Activated T-helper 1 cell treated with Interleukin-2 at 50 U/mL for 16 hours (primary cell): ENCODE measurements around the gene DLG3.
"Not testable (repeated sequence)": the region's sequence is repeated elsewhere in the genome, so short reads cannot be mapped to it uniquely, and the experiment has no call there.

Experiments
- DNase-seq: peaks from one replicate; pipeline ENCODE4 v3.0.0-alpha.2; 2020; ENCODE audit warnings: low read depth

The DLG3 gene

DNA sequence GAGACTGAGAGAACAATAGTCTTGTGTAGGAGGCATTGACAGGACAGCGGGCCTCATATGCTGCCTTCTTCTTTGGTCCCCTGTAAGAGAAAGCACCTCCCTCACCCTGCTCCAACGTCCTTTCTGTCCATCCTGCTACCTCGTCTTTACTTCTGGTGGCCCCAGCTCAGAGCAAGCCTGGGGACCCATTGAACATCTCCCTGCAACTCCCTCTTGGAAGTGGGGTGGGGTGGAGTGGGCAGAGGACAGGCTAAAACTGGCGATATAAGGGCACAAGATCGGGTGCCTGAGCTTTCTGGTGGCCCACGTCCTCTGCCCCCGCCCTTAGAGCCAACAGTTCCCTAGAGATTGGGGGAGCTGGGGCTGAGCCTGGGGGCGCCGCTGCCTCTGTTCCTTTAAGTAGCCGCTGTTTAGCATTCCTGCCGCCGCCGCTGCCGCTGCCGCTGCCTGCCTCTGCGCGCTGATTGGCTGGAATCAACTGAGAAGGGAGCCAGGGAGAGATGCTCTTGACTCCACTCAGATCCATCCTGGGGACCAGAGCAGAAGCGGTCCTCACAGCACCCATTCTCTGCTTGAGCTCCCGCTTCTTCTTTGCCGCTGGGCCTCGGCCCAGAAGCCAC lies at the start of gene DLG3:
TSS of gene DLG3 (plus strand) at position 510 of the 620 bp plus-strand sequence. CDS start 367 bp downstream, outside the sequence.
- DNase-seq: no peak

DNA sequence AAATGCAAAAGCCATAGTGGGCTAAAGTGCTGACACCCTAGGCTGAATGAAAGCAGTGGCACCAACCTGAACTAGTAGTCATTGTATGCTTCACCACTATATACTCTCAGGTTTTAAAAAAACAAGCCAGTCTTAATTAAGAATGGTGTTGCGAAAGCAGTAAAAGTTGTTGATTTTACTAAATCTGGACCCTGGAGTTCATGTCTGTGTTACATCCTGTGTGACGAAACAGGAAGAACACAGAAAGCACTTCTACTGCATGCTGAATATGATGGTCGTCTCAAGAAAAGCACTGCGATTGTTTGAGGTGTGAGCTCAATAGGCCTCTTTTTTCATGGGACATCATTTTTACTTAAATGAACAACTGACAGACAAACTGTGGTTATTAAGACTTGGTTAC lies 45.7 kb upstream of the DLG3 start:
- DNase-seq: no peak

- not testable (repeated sequence) for DNase-seq
Measured at GRCh38 chrX:70400181-70400580, 44.5 kb upstream of the DLG3 start.

GRCh38 chrX:70402721-70403120 lies 41.9 kb upstream of the DLG3 start:
- DNase-seq: no peak

DNA sequence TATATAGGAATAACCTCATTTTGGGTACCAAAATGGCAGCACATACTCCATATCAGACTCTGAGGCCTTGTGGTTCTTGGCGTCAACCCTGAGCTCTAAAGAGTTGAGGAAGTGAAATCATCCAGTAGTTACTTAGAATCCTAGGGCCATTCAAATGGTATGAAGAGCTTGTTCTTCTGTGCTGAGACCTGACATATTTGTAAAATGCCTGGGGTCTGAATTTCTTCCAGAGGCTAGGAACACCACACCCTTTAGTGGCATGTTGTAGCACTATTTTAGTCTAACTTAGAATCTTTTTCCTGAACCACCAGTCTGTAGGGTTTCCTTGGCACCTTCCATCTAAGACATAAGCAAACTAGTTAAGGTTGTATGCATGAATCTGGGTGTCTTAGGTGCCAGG lies 39.6 kb upstream of the DLG3 start:
- DNase-seq: no peak

- no peak for DNase-seq
Measured at GRCh38 chrX:70410921-70411320, 33.7 kb upstream of the DLG3 start.

DNA sequence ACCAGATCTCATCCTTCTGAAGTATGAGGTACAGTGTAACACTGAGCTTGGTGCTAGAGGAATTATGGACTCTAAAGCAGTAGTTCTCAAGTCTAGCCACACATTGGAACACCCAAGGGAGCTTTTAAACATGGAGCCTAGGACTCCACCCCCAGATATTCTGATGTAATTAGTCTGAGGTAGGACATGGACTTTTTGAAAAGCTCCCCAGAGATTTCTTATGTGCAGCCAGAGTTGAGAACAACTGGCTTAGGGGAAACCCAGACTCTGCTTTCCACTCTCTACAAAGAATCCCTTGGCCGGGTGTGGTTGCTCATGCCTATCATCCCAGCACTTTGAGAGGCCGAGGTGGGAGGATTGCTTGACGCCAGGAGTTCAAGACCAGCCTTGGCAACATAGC lies 33.2 kb upstream of the DLG3 start:
- DNase-seq: no peak

GRCh38 chrX:70421618-70422017 lies 23.0 kb upstream of the DLG3 start:
- no peak for DNase-seq

GRCh38 chrX:70422851-70423341 lies 21.7 kb upstream of the DLG3 start, which contains the start of gene GDPD2:
Gene GDPD2, plus strand, starts transcription at chrX:70423314. Its CDS starts 1,671 bp downstream, at chrX:70424985.
- DNase-seq: no peak

- no peak for DNase-seq
Measured at GRCh38 chrX:70423936-70424675, 20.5 kb upstream of the DLG3 start.

- no peak for DNase-seq
Measured at GRCh38 chrX:70424801-70425200, 19.8 kb upstream of the DLG3 start.

GRCh38 chrX:70426286-70427278 lies 18.1 kb upstream of the DLG3 start:
- no peak for DNase-seq

GRCh38 chrX:70427365-70427764 lies 17.3 kb upstream of the DLG3 start:
- no peak for DNase-seq

DNA sequence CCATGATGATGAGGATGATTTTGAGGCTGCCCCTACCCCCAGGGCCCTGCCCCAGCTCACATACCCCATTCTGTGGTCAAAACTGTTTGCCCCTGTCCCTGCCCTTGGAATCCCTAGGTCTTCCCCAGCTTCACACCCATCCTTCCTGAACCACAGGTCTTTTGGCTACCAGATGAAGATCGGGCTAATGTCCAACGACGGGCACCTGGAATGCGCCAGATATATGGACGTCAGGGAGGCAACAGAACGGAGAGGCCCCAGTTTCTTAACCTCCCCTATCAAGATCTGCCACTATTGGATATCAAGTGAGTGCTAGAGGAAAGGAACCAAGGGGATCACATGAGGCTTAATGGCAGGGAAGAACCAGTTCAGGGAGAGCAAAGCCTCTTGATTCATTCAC lies 14.9 kb upstream of the DLG3 start:
- DNase-seq: no peak

- DNase-seq: no peak
Measured at GRCh38 chrX:70432936-70433847, 11.4 kb upstream of the DLG3 start.

GRCh38 chrX:70433848-70434351 lies 10.7 kb upstream of the DLG3 start:
- DNase-seq: peak; percentile 56

- peak; percentile 32 for DNase-seq
Measured at GRCh38 chrX:70434352-70434866, 10.2 kb upstream of the DLG3 start.

DNA sequence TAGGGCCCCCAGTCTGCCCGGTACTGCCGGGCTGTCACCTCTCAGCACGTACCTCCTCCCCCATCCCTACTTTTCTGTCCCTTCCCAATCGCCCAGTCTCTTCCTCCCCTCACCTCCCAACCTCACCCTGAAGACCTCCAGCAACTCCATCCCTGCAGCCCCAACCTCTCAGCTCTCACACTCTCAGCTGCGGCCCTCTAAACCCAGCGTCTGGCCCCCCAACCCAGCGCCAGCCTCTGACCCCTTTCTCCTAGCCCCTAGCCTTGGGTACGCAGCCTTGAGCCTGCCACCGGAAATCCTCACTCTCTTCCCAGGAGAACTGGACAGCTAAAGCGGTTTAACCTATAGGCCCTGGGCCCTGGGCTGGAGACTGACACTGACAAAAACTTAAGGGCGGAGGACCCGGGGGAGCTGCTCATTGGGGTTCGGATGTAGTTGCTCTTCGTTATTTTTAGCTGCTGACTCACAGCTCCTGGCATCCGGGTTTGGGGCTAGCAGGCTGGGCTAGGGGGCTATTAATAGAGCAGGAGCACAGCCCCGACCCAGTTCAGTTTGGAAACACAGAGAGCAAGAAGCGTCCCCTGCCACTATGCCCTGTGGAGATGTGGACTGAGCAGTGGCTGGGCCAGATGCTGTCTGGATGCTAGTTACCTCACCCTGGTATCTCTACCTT lies 9.6 kb upstream of the DLG3 start:
- no peak for DNase-seq

DNA sequence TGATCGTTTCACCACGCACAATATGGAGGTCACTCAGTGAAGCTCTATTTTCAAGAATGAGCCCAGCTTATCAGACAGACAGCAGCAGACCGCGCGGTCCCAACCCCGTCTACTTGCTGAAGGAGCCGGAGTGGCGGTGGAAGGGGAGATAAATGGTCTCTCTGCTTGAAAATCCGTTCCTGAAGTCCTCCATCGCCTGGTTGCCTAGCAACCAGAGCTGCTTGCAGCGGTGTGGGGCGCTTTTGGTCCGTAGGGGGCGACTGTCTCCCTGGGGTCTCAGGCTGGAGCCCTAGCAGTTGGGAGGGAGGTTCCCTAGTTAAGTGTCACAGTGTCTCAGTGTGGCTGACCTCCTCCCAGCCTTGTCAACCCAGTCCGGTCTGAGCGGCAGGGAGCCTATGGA lies 8.3 kb upstream of the DLG3 start:
- DNase-seq: no peak

GRCh38 chrX:70437011-70437410 lies 7.6 kb upstream of the DLG3 start:
- DNase-seq: no peak
